HG02763 (cell line): ENCODE measurements around the gene DKK3.

Source experiments
- ATAC-seq: cut with Tn5 transposase; IDR thresholded peaks from one replicate; pipeline ENCODE4 v1.9.1; 2021; ENCODE audit warnings: mild to moderate bottlenecking, moderate library complexity; ENCODE audit not compliant: unreplicated experiment

DKK3 gene

GRCh38 chr11:12031856-12032544, 23.6 kb upstream of the DKK3 start:
- no peak for ATAC-seq

- no peak for ATAC-seq
These were observed 21.4 kb upstream of the DKK3 start for GRCh38 chr11:12029738-12030363.

- no peak for ATAC-seq
These were observed 20.7 kb upstream of the DKK3 start for GRCh38 chr11:12029119-12029518.

GRCh38 chr11:12028303-12028702, 19.9 kb upstream of the DKK3 start:
- ATAC-seq = no peak

- no peak for ATAC-seq
These were observed 18.1 kb upstream of the DKK3 start for GRCh38 chr11:12026331-12027211.

GRCh38 chr11:12024254-12024926, 16.0 kb upstream of the DKK3 start:
- no peak for ATAC-seq

GRCh38 chr11:12023015-12023414, 14.6 kb upstream of the DKK3 start:
- no peak for ATAC-seq

GRCh38 chr11:12020546-12020945, 12.1 kb upstream of the DKK3 start:
- ATAC-seq = no peak

- ATAC-seq = no peak
These were observed 11.5 kb upstream of the DKK3 start for GRCh38 chr11:12019866-12020416.

- ATAC-seq = no peak
These were observed 10.9 kb upstream of the DKK3 start for GRCh38 chr11:12019337-12019736.

GRCh38 chr11:12017865-12018453, 9.5 kb upstream of the DKK3 start:
- no peak for ATAC-seq

GRCh38 chr11:12017243-12017678, 8.8 kb upstream of the DKK3 start:
- ATAC-seq = no peak

GRCh38 chr11:12016246-12016645, 7.8 kb upstream of the DKK3 start:
- ATAC-seq = no peak

- ATAC-seq = no peak
These were observed 7.1 kb upstream of the DKK3 start for GRCh38 chr11:12015486-12015885.

GRCh38 chr11:12013781-12014180, 5.4 kb upstream of the DKK3 start:
- ATAC-seq = no peak

- no peak for ATAC-seq
These were observed 1.3 kb upstream of the DKK3 start for GRCh38 chr11:12009617-12010321.

- no peak for ATAC-seq
These were observed 577 bp upstream of the DKK3 start for GRCh38 chr11:12008790-12009616.

GRCh38 chr11:12007230-12007593, 1.2 kb downstream of the DKK3 start:
- no peak for ATAC-seq
